CD4-positive, alpha-beta T cell treated with Interleukin-21 for 1 hour (primary cell): ENCODE results near the gene RTL10.

Experiments
- DNase-seq: peaks from one replicate; pipeline ENCODE4 v3.0.0-alpha.2; 2020

Gene RTL10

GRCh38 chr22:19854778-19855503, at the start of gene RTL10, which contains the start of gene GNB1L:
RTL10 (minus strand) TSS chr22:19854874; CDS start chr22:19852261, 2,613 bp downstream.
GNB1L (minus strand) TSS chr22:19854874; CDS start chr22:19821355, 33,519 bp downstream.
- DNase-seq = peak; percentile 95

GRCh38 chr22:19904174-19904856, 49.6 kb upstream of the RTL10 start:
- no peak for DNase-seq

GRCh38 chr22:19903513-19903912, 48.8 kb upstream of the RTL10 start:
- no peak for DNase-seq

GRCh38 chr22:19903031-19903430, 48.4 kb upstream of the RTL10 start:
- DNase-seq = no peak

- no peak for DNase-seq
These were observed 47.6 kb upstream of the RTL10 start for GRCh38 chr22:19902245-19902715.

- no peak for DNase-seq
These were observed 47.0 kb upstream of the RTL10 start for GRCh38 chr22:19901577-19902244.

- no peak for DNase-seq
These were observed 46.2 kb upstream of the RTL10 start for GRCh38 chr22:19900707-19901436.

- DNase-seq = no peak
These were observed 44.3 kb upstream of the RTL10 start for GRCh38 chr22:19898831-19899567.

- no peak for DNase-seq
These were observed 43.5 kb upstream of the RTL10 start for GRCh38 chr22:19898145-19898544.

GRCh38 chr22:19897726-19898125, 43.1 kb upstream of the RTL10 start:
- no peak for DNase-seq

- no peak for DNase-seq
These were observed 42.1 kb upstream of the RTL10 start for GRCh38 chr22:19896665-19897355.

- DNase-seq = no peak
These were observed 40.6 kb upstream of the RTL10 start for GRCh38 chr22:19895160-19895849.

GRCh38 chr22:19893363-19893762, 38.7 kb upstream of the RTL10 start:
- DNase-seq = no peak

GRCh38 chr22:19892925-19893324, 38.3 kb upstream of the RTL10 start:
- no peak for DNase-seq

GRCh38 chr22:19892257-19892879, 37.7 kb upstream of the RTL10 start:
- peak; percentile 32 for DNase-seq

GRCh38 chr22:19891317-19892256, 36.9 kb upstream of the RTL10 start:
- DNase-seq = peak; percentile 80

- DNase-seq = no peak
These were observed 36.0 kb upstream of the RTL10 start for GRCh38 chr22:19890502-19891316.

- no peak for DNase-seq
These were observed 35.3 kb upstream of the RTL10 start for GRCh38 chr22:19889951-19890350.
